Brain microvascular endothelial cell (primary cell): ENCODE results near the gene SH3RF3.

Experiments
- DNase-seq: peaks from one replicate; pipeline ENCODE4 v3.0.0-alpha.2; 2020
- H3K27ac ChIP-seq: fragments of 250-450 bp; sonication (Bioruptor Pico); 2 replicates; pipeline ENCODE4 v1.5.1; 2020; ENCODE audit warnings: mild to moderate bottlenecking, moderate library complexity
- H3K27me3 ChIP-seq: fragments of 250-450 bp; sonication (Bioruptor Pico); replicated peaks from 2 replicates; pipeline ENCODE4 v1.5.1; 2020; ENCODE audit warnings: mild to moderate bottlenecking
- H3K36me3 ChIP-seq: fragments of 250-450 bp; sonication (Bioruptor Pico); replicated peaks from 2 replicates; pipeline ENCODE4 v1.5.1; 2020; ENCODE audit warnings: mild to moderate bottlenecking
- H3K4me3 ChIP-seq: 2 replicates; pipeline ENCODE4 v1.5.1; 2011; ENCODE audit warnings: low read depth, mild to moderate bottlenecking, control low read depth, low read length, moderate library complexity
- CTCF ChIP-seq: IDR thresholded peaks from 2 replicates; pipeline ENCODE4 v1.5.1; 2011; ENCODE audit warnings: low read depth, mild to moderate bottlenecking, moderate library complexity, low read length, control low read depth, inconsistent platforms; ENCODE audit errors: missing control alignments
- in situ Hi-C: cut with HindIII; loops from 2 replicates; pipeline ENCODE4 v1.10.0; 2017; ENCODE audit warnings: low sequenced_read_pairs, low pct_ligation_motif_present

SH3RF3 gene

GRCh38 chr2:109476641-109477441, 347.8 kb downstream of the SH3RF3 start:
- no peak overlapping the region for H3K27ac ChIP-seq
- no peak for DNase-seq
- no peaks in the 10 kb centered on the region for H3K36me3 ChIP-seq
- H3K4me3 ChIP-seq, result no peak overlapping the region
- TF ChIP-seq CTCF, result no peak
- no peaks in the 10 kb centered on the region for H3K27me3 ChIP-seq
- in situ Hi-C loops, result loop anchor here (25.0 kb wide), 1 partner anchor 340 kb away; the partner anchor contains the start of gene SH3RF3

GRCh38 chr2:109478906-109479493, 350.0 kb downstream of the SH3RF3 start:
- Histone ChIP-seq H3K36me3 (no peaks in the 10 kb centered on the region), H3K27ac (no peak overlapping the region), H3K27me3 (no peaks in the 10 kb centered on the region), H3K4me3 (no peak overlapping the region)
- in situ Hi-C loops, result loop anchor here (25.0 kb wide), 1 partner anchor 342 kb away; the partner anchor contains the start of gene SH3RF3
- DNase-seq, result no peak
- TF ChIP-seq CTCF, result no peak

- TF ChIP-seq CTCF, result no peak
- H3K27me3 ChIP-seq, result no peaks in the 10 kb centered on the region
- no peak for DNase-seq
- no peak overlapping the region for H3K4me3 ChIP-seq
- in situ Hi-C loops, result loop anchor here (25.0 kb wide), 1 partner anchor 343 kb away; the partner anchor contains the start of gene SH3RF3
- H3K36me3 ChIP-seq, result no peaks in the 10 kb centered on the region
- H3K27ac ChIP-seq, result no peak overlapping the region
These were observed 350.8 kb downstream of the SH3RF3 start for GRCh38 chr2:109479804-109480203.

GRCh38 chr2:109480486-109481195, 351.6 kb downstream of the SH3RF3 start:
- Histone ChIP-seq H3K27me3 (no peaks in the 10 kb centered on the region), H3K27ac (no peak overlapping the region), H3K4me3 (no peak overlapping the region), H3K36me3 (no peaks in the 10 kb centered on the region)
- no peak for TF ChIP-seq CTCF
- no peak for DNase-seq
- in situ Hi-C loops, result loop anchor here (25.0 kb wide), 1 partner anchor 343 kb away; the partner anchor contains the start of gene SH3RF3

DNA sequence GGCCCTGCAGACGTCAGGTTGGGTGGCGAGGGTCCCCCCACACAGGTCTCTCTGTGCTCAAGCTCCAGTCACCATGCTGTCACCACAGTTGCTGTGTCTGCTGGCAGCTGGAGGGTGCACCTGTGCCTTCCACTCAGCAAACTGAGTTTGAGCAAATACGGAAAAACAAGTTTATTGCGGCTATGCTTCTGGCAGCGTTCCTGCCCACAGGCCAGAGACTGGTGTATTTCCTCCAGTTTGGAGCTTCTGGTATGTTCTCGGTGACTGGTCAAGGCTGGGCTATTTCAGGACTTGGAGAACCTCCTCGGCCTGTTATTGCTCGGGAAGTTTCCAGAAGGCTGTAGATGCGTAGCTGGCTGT, 352.2 kb downstream of the SH3RF3 start:
- Histone ChIP-seq H3K4me3 (no peak overlapping the region), H3K27me3 (no peaks in the 10 kb centered on the region), H3K27ac (no peak overlapping the region), H3K36me3 (no peaks in the 10 kb centered on the region)
- no peak for TF ChIP-seq CTCF
- in situ Hi-C loops, result loop anchor here (25.0 kb wide), 1 partner anchor 344 kb away; the partner anchor contains the start of gene SH3RF3
- no peak for DNase-seq
